IMR-90 (cell line): ENCODE data around the gene UGGT2. TPM values are rescaled to one million over a fixed set of nuclear protein-coding genes. Genes with fewer than 3 reads are reported as not detected.

Experiments
- ATAC-seq: fragments of 200-7000 bp; cut with Tn5 transposase; 2 replicates; pipeline ENCODE4 v1.9.1; 2020; ENCODE audit warnings: low read depth, mild to moderate bottlenecking, moderate library complexity
- BruUV-seq: library from RNA; stranded (reverse); fragments of 400-500 nt; replicated peaks from 2 replicates; lab custom pipeline; 2021; lab: Mats Ljungman, UMichigan
- CTCF ChIA-PET: fragments of 300-600 bp; formaldehyde crosslinking; extraction: SDS; loops from one replicate; lab custom pipeline; 2021; ENCODE audit warnings: antibody characterized with exemption; lab: Yijun Ruan, JAX
- POLR2A ChIA-PET: fragments of 300-600 bp; sonication (Branson Sonifier 250); formaldehyde crosslinking; loops from one replicate; lab custom pipeline; 2022; ENCODE audit warnings: antibody characterized with exemption; ENCODE audit not compliant: unreplicated experiment; lab: Charles Lee
- DNase-seq: peaks from one replicate; pipeline ENCODE4 v3.0.0; 2013
- H2AFZ ChIP-seq: replicated peaks from 2 replicates; pipeline ENCODE3; 2013; ENCODE audit warnings: low read length, mild to moderate bottlenecking; ENCODE audit not compliant: poor library complexity
- H2AK5ac ChIP-seq: 2 replicates; pipeline ENCODE4 v1.6.1; 2013; ENCODE audit warnings: low read depth, low read length, inconsistent platforms
- H2AK9ac ChIP-seq: replicated peaks from 2 replicates; pipeline ENCODE3; 2013; ENCODE audit warnings: mild to moderate bottlenecking, low read depth, low read length, moderate library complexity; ENCODE audit not compliant: poor library complexity
- H2BK120ac ChIP-seq: 2 replicates; pipeline ENCODE4 v1.6.1; 2013; ENCODE audit warnings: low read depth, low read length, inconsistent platforms
- H2BK15ac ChIP-seq: 3 replicates; pipeline ENCODE4 v1.6.1; 2013; ENCODE audit warnings: low read depth, low read length, inconsistent platforms
- H2BK20ac ChIP-seq: 2 replicates; pipeline ENCODE4 v1.6.1; 2013; ENCODE audit warnings: low read depth, mild to moderate bottlenecking, inconsistent platforms, low read length, moderate library complexity
- H2BK5ac ChIP-seq: 2 replicates; pipeline ENCODE4 v1.6.1; 2013; ENCODE audit warnings: mild to moderate bottlenecking, low read depth, low read length, inconsistent platforms; ENCODE audit not compliant: poor library complexity, severe bottlenecking
- H3K14ac ChIP-seq: replicated peaks from 2 replicates; pipeline ENCODE4 v1.6.1; 2013; ENCODE audit warnings: low read depth, low read length, inconsistent platforms
- H3K18ac ChIP-seq: 2 replicates; pipeline ENCODE4 v1.6.1; 2013; ENCODE audit warnings: low read depth, low read length, control low read depth
- H3K23ac ChIP-seq: 2 replicates; pipeline ENCODE4 v1.6.1; 2013; ENCODE audit warnings: low read depth, low read length, inconsistent platforms
- H3K27ac ChIP-seq: 2 replicates; pipeline ENCODE4 v1.5.1; 2013; ENCODE audit warnings: mild to moderate bottlenecking, control low read depth, low read length; ENCODE audit not compliant: insufficient read depth
- H3K27me3 ChIP-seq: 2 replicates; pipeline ENCODE4 v1.6.1; 2013; ENCODE audit warnings: low read length; ENCODE audit not compliant: control insufficient read depth, insufficient read depth
- H3K36me3 ChIP-seq: 2 replicates; pipeline ENCODE4 v1.6.1; 2013; ENCODE audit warnings: low read length, mixed read lengths; ENCODE audit not compliant: control insufficient read depth, insufficient read depth
- H3K4ac ChIP-seq: 2 replicates; pipeline ENCODE4 v1.6.1; 2013; ENCODE audit warnings: low read depth, low read length, inconsistent platforms
- H3K4me1 ChIP-seq: 2 replicates; pipeline ENCODE4 v1.6.1; 2013; ENCODE audit warnings: low read length, mixed read lengths; ENCODE audit not compliant: control insufficient read depth, insufficient read depth
- H3K4me2 ChIP-seq: 2 replicates; pipeline ENCODE4 v1.6.1; 2013; ENCODE audit warnings: low read depth, mild to moderate bottlenecking, control low read depth, low read length, moderate library complexity
- H3K4me3 ChIP-seq: 2 replicates; pipeline ENCODE4 v1.5.1; 2013; ENCODE audit warnings: low read depth, mild to moderate bottlenecking, control low read depth, low read length, moderate library complexity; ENCODE audit not compliant: insufficient read depth
- H3K56ac ChIP-seq: 2 replicates; pipeline ENCODE4 v1.6.1; 2013; ENCODE audit warnings: low read length, inconsistent platforms; ENCODE audit not compliant: insufficient read depth; ENCODE audit errors: extremely low read depth
- H3K79me1 ChIP-seq, 2 experiments: 2 replicates each; pipeline ENCODE4 v1.6.1; 2013; ENCODE audit warnings: low read length in 2 of 2, inconsistent platforms in 1 of 2, low read depth in 1 of 2
- H3K9ac ChIP-seq: 2 replicates; pipeline ENCODE4 v1.6.1; 2013; ENCODE audit warnings: low read depth, low read length, control low read depth
- H3K9me1 ChIP-seq: 2 replicates; pipeline ENCODE4 v1.6.1; 2013; ENCODE audit warnings: low read length, inconsistent platforms; ENCODE audit not compliant: insufficient read depth
- H3K9me3 ChIP-seq: 2 replicates; pipeline ENCODE4 v1.6.1; 2013; ENCODE audit warnings: low read length; ENCODE audit not compliant: control insufficient read depth, insufficient read depth
- H4K20me1 ChIP-seq: 2 replicates; pipeline ENCODE4 v1.6.1; 2013; ENCODE audit warnings: low read length, inconsistent platforms; ENCODE audit not compliant: insufficient read depth
- H4K5ac ChIP-seq: 2 replicates; pipeline ENCODE4 v1.6.1; 2013; ENCODE audit warnings: mild to moderate bottlenecking, low read depth, low read length, control low read depth
- H4K8ac ChIP-seq, 2 experiments: 2 replicates each; pipeline ENCODE4 v1.6.1; 2013; ENCODE audit warnings: low read depth in 2 of 2, low read length in 2 of 2, control low read depth in 1 of 2, inconsistent platforms in 1 of 2
- H4K91ac ChIP-seq: 2 replicates; pipeline ENCODE4 v1.6.1; 2013; ENCODE audit warnings: low read depth, low read length, inconsistent platforms; ENCODE audit not compliant: insufficient read depth
- CTCF ChIP-seq: conservative IDR thresholded peaks from 2 replicates; pipeline ENCODE4 v1.5.1; 2012; ENCODE audit warnings: mild to moderate bottlenecking, low read depth, low read length, improper control_type of control experiment
- POLR2A ChIP-seq: IDR thresholded peaks from 2 replicates; pipeline ENCODE4 v1.6.1; 2012; ENCODE audit warnings: mild to moderate bottlenecking, low read depth, low read length
- SMC3 ChIP-seq: fragments of 150-350 bp; IDR thresholded peaks from 2 replicates; pipeline ENCODE4 v1.6.1; 2016; ENCODE audit warnings: low read depth, mild to moderate bottlenecking, antibody characterized with exemption, low read length, moderate library complexity
- WGBS, 2 experiments: methylation state at CpG; one replicate each; pipeline versions ENCODE4 v1.1.5 to v1.1.7; 2013; ENCODE audit warnings: missing lambda C conversion rate in 2 of 2; ENCODE audit not compliant: insufficient read length in 1 of 2; ENCODE audit errors: extremely low coverage in 2 of 2; 5-methylcytosine and 5-hydroxymethylcytosine counted together
- dilution Hi-C: fragments of 300-500 bp; cut with HindIII; formaldehyde crosslinking; loops from one replicate; pipeline ENCODE4 v1.14.3; 2018; ENCODE audit warnings: low sequenced_read_pairs; ENCODE audit not compliant: unreplicated experiment
- in situ Hi-C: fragments of 300-500 bp; cut with MboI; formaldehyde crosslinking; loops from 3 replicates; pipeline ENCODE4 v1.14.3; 2019; ENCODE audit warnings: low sequenced_read_pairs, inconsistent platforms, mixed read lengths
- intact Hi-C: fragments of 100-400 bp; cut with micrococcal nuclease; formaldehyde crosslinking; loops from 2 replicates; pipeline ENCODE4 v1.10.0; 2022
- polyA plus RNA-seq, 3 experiments: library from polyadenylated mRNA; depleted of rRNA; stranded (reverse); fragments of >200 nt; gene quantifications; 2 replicates each; pipeline ENCODE4 v1.2.3, GENCODE V29; 2012; ENCODE audit warnings: low replicate concordance in 1 of 3
- total RNA-seq: library from RNA; depleted of rRNA; stranded (reverse); fragments of >200 nt; gene quantifications from 2 replicates; pipeline ENCODE4 v1.2.3, GENCODE V29; 2012
- TF ChIP-seq, protein P1 (sequence below): fragments of 150-350 bp; IDR thresholded peaks from 2 replicates; pipeline ENCODE4 v1.6.1; 2017; ENCODE audit warnings: mild to moderate bottlenecking, antibody characterized with exemption, low read length, low read depth

Gene UGGT2
- total and polyA plus RNA-seq, 2 of the 4 experiments (the other 2 are of a cell fraction), result 21.4 to 40.1 TPM

- TF ChIP-seq SMC3 (no peak), CTCF (no peak), POLR2A (no peak)
- TF ChIP-seq, protein P1, sequence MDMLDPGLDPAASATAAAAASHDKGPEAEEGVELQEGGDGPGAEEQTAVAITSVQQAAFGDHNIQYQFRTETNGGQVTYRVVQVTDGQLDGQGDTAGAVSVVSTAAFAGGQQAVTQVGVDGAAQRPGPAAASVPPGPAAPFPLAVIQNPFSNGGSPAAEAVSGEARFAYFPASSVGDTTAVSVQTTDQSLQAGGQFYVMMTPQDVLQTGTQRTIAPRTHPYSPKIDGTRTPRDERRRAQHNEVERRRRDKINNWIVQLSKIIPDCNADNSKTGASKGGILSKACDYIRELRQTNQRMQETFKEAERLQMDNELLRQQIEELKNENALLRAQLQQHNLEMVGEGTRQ, result no peak
- H3K18ac ChIP-seq, result no peak overlapping the region
These were observed 149.6 kb downstream of the UGGT2 start for GRCh38 chr13:95903569-95903968.

More at GRCh38 chr13:95903569-95903968, 149.6 kb downstream of the UGGT2 start:
- BruUV-seq, result no TSS peak
- H2AK9ac ChIP-seq, result no peak overlapping the region
- H2BK120ac ChIP-seq, result no peak overlapping the region
- no peak overlapping the region for H3K56ac ChIP-seq
- no peak overlapping the region for H2BK20ac ChIP-seq
- no peaks in the 10 kb centered on the region for H3K9me3 ChIP-seq
- in situ Hi-C loops, result no loop called here
- no peak overlapping the region for H4K5ac ChIP-seq
- DNase-seq (no peak), ATAC-seq (no peak)
- no peak overlapping the region for H4K8ac ChIP-seq
- H3K36me3 ChIP-seq, result peaks cover 4% of the 10 kb centered on the region
- no peak overlapping the region for H3K14ac ChIP-seq
- WGBS, 2 experiments, result no CpG with 5 or more reads among the region's 1 CpG
- intact Hi-C loops, result no loop called here
- no peak overlapping the region for H3K4me3 ChIP-seq
- H3K9me1 ChIP-seq, result no peaks in the 10 kb centered on the region
- no peak overlapping the region for H3K23ac ChIP-seq
- no peaks in the 10 kb centered on the region for H3K79me1 ChIP-seq
- no peak overlapping the region for H2BK5ac ChIP-seq
- H4K91ac ChIP-seq, result no peak overlapping the region
- H3K27me3 ChIP-seq, result no peaks in the 10 kb centered on the region
- no peaks in the 10 kb centered on the region for H4K20me1 ChIP-seq
- ChIA-PET POLR2A (no interaction called here), CTCF (no interaction called here)
- dilution Hi-C loops, result no loop called here
- no peak overlapping the region for H2AK5ac ChIP-seq
- no peak overlapping the region for H2AFZ ChIP-seq
- H3K4me1 ChIP-seq, result no peaks in the 10 kb centered on the region
- no peak overlapping the region for H3K4ac ChIP-seq
- no peak overlapping the region for H2BK15ac ChIP-seq
- no peak overlapping the region for H3K4me2 ChIP-seq
- H3K9ac ChIP-seq, result no peak overlapping the region
- no peak overlapping the region for H3K27ac ChIP-seq
